Nephron (organoid): Measurements from ENCODE around the gene SRD5A3.

Experiments
- H3K27ac Mint-ChIP-seq, 3 experiments: 2 replicates each; pipeline ENCODE4 v1.8.0; 2020; ENCODE audit warnings: mixed read lengths in 3 of 3, mild to moderate bottlenecking in 2 of 3, moderate library complexity in 1 of 3
- H3K27me3 Mint-ChIP-seq: 2 replicates; pipeline ENCODE4 v1.8.0; 2021; ENCODE audit warnings: low read depth, mild to moderate bottlenecking, moderate library complexity, mixed read lengths
- H3K36me3 Mint-ChIP-seq: 2 replicates; pipeline ENCODE4 v1.8.0; 2020; ENCODE audit warnings: low read depth, mixed read lengths
- H3K4me1 Mint-ChIP-seq: 2 replicates; pipeline ENCODE4 v1.8.0; 2020; ENCODE audit warnings: mixed read lengths
- H3K4me3 Mint-ChIP-seq, 3 experiments: 2 replicates each; pipeline ENCODE4 v1.8.0; 2020; ENCODE audit warnings: mild to moderate bottlenecking in 3 of 3, mixed read lengths in 3 of 3, moderate library complexity in 2 of 3
- H3K9me3 Mint-ChIP-seq: 2 replicates; pipeline ENCODE4 v1.8.0; 2020; ENCODE audit warnings: mixed read lengths
- TF ChIP-seq, protein P1 (sequence below), 3 experiments: fragments of 200-600 bp; sonication (generic); IDR thresholded peaks; one replicate each; pipeline ENCODE4 v1.5.0; 2021; ENCODE audit warnings: antibody characterized with exemption in 3 of 3; ENCODE audit not compliant: unreplicated experiment in 3 of 3

SRD5A3 gene

DNA sequence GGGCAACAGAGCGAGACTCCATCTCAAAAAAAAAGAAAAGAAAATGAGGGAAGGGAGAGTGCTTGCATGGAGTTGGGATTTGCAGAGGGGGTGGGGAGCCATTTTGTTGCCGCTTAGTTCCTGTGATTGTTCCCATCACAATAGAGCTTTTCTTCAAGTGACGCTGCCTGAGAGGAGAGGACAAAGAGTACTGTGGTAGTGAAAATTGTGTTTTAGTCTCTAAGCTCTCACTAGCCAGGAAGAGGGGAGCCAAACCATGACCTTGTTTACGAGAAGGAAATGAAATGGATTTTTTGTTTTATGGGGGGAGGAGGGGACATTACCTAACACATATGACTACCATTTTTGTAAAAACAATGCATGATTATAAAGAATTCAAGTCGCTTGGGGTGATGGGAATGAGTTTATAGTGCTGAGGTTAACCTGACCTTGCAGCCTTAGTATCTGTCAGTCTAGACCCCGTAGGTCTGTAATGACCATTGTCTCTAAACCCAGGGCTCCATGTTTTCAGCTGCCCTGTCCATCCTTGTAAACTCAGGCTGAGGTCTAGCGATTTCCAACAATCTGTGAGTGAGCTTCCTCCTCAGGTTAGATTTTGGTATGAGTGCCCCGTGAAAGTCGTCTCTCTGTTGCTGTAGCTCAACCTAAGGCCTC, 18.8 kb downstream of the SRD5A3 start:
- Mint-ChIP-seq H3K9me3 (no peaks in the 10 kb centered on the region), H3K27ac (no peak overlapping the region), H3K4me1 (peaks cover 6% of the 10 kb centered on the region), H3K4me3 (no peak overlapping the region), H3K27me3 (no peaks in the 10 kb centered on the region), H3K36me3 (peaks cover 20% of the 10 kb centered on the region)
- TF ChIP-seq, protein P1, sequence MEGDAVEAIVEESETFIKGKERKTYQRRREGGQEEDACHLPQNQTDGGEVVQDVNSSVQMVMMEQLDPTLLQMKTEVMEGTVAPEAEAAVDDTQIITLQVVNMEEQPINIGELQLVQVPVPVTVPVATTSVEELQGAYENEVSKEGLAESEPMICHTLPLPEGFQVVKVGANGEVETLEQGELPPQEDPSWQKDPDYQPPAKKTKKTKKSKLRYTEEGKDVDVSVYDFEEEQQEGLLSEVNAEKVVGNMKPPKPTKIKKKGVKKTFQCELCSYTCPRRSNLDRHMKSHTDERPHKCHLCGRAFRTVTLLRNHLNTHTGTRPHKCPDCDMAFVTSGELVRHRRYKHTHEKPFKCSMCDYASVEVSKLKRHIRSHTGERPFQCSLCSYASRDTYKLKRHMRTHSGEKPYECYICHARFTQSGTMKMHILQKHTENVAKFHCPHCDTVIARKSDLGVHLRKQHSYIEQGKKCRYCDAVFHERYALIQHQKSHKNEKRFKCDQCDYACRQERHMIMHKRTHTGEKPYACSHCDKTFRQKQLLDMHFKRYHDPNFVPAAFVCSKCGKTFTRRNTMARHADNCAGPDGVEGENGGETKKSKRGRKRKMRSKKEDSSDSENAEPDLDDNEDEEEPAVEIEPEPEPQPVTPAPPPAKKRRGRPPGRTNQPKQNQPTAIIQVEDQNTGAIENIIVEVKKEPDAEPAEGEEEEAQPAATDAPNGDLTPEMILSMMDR (IDR thresholded peaks at IDR 0.05; ENCODE audit: unreplicated experiment in 3 of 3), result no peak

GRCh38 chr4:55365345-55365728, 19.3 kb downstream of the SRD5A3 start:
- Mint-ChIP-seq H3K4me3 (no peak overlapping the region), H3K36me3 (peaks cover 25% of the 10 kb centered on the region), H3K27ac (no peak overlapping the region), H3K27me3 (no peaks in the 10 kb centered on the region), H3K4me1 (peaks cover 6% of the 10 kb centered on the region), H3K9me3 (no peaks in the 10 kb centered on the region)
- TF ChIP-seq, protein P1 (IDR thresholded peaks at IDR 0.05; ENCODE audit: unreplicated experiment in 3 of 3), result no peak

DNA sequence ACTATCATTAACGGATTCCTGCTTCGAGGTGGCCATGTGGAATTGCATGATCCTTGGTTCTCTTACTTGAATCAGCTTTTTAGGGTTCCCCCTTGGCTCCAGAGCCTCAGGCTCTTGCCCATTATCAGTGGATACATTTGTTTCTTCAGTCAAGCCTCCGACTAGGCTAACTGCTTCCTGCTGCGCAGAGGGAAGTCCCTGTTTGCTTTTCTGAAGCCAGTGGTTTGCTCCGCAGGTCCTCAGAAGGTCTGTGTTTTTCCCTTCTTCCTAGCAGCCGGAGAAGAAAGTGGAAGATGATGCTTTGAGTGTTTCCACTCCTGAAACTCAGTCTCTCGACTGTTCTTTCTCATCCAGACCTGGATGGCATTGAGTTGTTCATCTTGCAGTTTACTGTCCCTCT, 20.6 kb downstream of the SRD5A3 start:
- Mint-ChIP-seq H3K36me3 (peaks cover 26% of the 10 kb centered on the region), H3K27me3 (no peaks in the 10 kb centered on the region), H3K27ac (peak overlapping the region in 1 of 3 experiments; percentile 37), H3K4me3 (no peak overlapping the region), H3K9me3 (no peaks in the 10 kb centered on the region), H3K4me1 (peaks cover 6% of the 10 kb centered on the region)
- TF ChIP-seq, protein P1 (IDR thresholded peaks at IDR 0.05; ENCODE audit: unreplicated experiment in 3 of 3), result no peak

DNA sequence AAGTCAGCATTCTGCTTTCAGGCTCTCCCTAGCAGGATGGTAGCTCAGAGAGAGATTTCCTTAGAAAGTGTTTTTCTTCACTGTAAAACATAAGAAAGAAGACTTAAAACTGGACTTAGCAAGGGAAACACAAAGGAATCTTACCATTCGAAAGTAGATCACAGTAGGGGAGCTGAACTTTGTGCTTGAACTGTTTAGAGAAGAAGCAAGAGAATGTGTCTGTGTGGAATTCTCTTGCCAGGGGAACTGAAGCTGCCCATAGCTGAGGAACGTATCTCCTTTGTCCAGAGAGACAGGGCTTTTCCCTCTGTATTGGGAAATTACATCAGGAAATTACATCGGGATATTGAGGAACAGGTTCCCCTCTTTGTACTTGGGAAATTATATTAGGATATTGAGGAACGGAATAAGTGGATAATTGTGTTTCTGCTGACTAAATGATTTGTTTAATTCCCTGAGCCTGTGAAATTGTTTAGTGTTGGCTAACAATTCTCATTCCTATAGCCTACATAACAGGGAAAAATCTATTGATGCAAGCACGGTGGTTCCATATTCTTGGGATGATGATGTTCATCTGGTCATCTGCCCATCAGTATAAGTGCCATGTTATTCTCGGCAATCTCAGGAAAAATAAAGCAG, 21.2 kb downstream of the SRD5A3 start:
- Mint-ChIP-seq H3K36me3 (peaks cover 22% of the 10 kb centered on the region), H3K27me3 (no peaks in the 10 kb centered on the region), H3K4me1 (peaks cover 6% of the 10 kb centered on the region), H3K4me3 (no peak overlapping the region), H3K27ac (peak overlapping the region in 1 of 3 experiments; percentile 37), H3K9me3 (no peaks in the 10 kb centered on the region)
- TF ChIP-seq, protein P1 (IDR thresholded peaks at IDR 0.05; ENCODE audit: unreplicated experiment in 3 of 3), result no peak

DNA sequence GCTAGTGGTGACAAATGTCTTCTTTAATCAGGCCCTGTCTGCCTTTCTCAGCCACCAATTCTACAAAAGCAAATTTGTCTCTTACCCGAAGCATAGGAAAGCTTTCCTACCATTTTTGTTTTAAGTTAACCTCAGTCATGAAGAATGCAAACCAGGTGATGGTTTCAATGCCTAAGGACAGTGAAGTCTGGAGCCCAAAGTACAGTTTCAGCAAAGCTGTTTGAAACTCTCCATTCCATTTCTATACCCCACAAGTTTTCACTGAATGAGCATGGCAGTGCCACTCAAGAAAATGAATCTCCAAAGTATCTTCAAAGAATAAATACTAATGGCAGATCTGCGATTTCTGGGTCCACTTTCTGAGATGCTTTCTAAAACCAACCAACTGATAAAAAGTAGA, 23.9 kb downstream of the SRD5A3 start:
- TF ChIP-seq, protein P1 (IDR thresholded peaks at IDR 0.05; ENCODE audit: unreplicated experiment in 3 of 3), result no peak
- Mint-ChIP-seq H3K4me1 (no peaks in the 10 kb centered on the region), H3K4me3 (no peak overlapping the region), H3K27ac (no peak overlapping the region), H3K36me3 (peaks cover 14% of the 10 kb centered on the region), H3K9me3 (no peaks in the 10 kb centered on the region), H3K27me3 (no peaks in the 10 kb centered on the region)

- Mint-ChIP-seq H3K27me3 (no peaks in the 10 kb centered on the region), H3K4me1 (no peaks in the 10 kb centered on the region), H3K9me3 (no peaks in the 10 kb centered on the region), H3K36me3 (peaks cover 8% of the 10 kb centered on the region), H3K27ac (peak overlapping the region in 2 of 3 experiments; percentile 6 to 43), H3K4me3 (no peak overlapping the region)
- TF ChIP-seq, protein P1 (IDR thresholded peaks at IDR 0.05; ENCODE audit: unreplicated experiment in 3 of 3), result no peak
Observed at GRCh38 chr4:55372259-55372658, 26.2 kb downstream of the SRD5A3 start.
